Activated CD8-positive, alpha-beta memory T cell treated with anti-CD3 and anti-CD28 coated beads, Interleukin-2, amount 50 U/mL, for 1 hour (primary cell): ENCODE measurements around the gene ANTKMT.

ENCODE experiments used
- DNase-seq: peaks from one replicate; pipeline ENCODE4 v3.0.0-alpha.2; 2020; ENCODE audit errors: extremely low read depth

Gene ANTKMT, protein sequence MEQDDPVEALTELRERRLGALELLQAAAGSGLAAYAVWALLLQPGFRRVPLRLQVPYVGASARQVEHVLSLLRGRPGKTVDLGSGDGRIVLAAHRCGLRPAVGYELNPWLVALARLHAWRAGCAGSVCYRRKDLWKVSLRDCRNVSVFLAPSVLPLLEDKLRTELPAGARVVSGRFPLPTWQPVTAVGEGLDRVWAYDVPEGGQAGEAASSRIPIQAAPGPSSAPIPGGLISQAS

GRCh38 chr16:720990-721764, at the start of gene ANTKMT:
ANTKMT (plus strand) TSS chr16:721146; CDS start chr16:721275, 129 bp downstream.
- DNase-seq: no peak

GRCh38 chr16:671353-672131, 49.4 kb upstream of the ANTKMT start:
- no peak for DNase-seq

GRCh38 chr16:672371-672770, 48.6 kb upstream of the ANTKMT start:
- no peak for DNase-seq

GRCh38 chr16:672851-673250, 48.1 kb upstream of the ANTKMT start:
- DNase-seq: no peak

DNA sequence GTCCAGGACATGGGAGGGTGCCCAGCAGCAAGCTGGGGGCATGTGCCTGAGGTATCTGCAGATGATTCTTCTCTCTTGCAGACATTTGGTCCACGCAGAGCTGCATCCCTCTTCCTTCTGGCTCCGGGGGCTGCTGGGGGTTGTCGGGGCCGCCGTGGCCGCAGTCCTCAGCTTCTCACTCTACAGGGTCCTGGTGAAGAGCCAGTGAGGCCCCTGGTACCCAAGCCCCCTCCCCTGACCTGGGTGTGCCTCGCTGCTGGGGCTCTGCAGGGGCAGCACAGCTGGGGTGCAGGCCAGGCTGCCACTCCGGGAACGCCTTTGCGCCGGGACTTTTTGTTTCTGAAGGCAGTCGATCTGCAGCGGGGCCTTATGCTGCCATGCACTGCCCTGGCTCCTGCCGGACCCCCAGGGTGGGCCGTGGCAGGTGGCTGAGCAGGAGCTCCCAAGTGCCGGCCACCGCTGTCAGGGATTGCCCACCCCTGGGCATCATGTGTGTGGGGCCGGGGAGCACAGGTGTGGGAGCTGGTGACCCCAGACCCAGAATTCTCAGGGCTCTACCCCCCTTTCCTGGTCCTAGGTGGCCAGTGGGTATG, 47.5 kb upstream of the ANTKMT start:
- DNase-seq: no peak

GRCh38 chr16:674214-674881, 46.6 kb upstream of the ANTKMT start:
- no peak for DNase-seq

- DNase-seq: no peak
Observed at GRCh38 chr16:674968-675883, 45.7 kb upstream of the ANTKMT start, which contains the start of gene RHBDL1. RHBDL1 (plus strand) TSS chr16:675671; CDS start chr16:675791, 120 bp downstream.

GRCh38 chr16:675884-676564, 44.9 kb upstream of the ANTKMT start:
- DNase-seq: no peak

DNA sequence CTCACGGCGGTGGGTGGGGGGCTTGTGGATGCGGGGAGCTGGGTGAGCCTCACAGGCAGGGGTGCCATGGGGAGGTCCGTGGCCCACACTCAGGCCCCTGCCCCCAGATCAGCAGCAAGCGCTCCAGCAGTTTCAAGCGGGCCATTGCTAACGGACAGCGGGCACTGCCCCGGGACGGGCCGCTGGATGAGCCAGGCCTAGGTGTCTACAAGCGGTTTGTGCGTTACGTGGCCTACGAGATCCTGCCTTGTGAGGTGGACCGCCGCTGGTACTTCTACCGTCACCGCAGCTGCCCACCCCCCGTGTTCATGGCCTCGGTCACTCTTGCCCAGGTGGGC, 44.4 kb upstream of the ANTKMT start:
- no peak for DNase-seq

GRCh38 chr16:676913-677312, 44.0 kb upstream of the ANTKMT start:
- DNase-seq: no peak

DNA sequence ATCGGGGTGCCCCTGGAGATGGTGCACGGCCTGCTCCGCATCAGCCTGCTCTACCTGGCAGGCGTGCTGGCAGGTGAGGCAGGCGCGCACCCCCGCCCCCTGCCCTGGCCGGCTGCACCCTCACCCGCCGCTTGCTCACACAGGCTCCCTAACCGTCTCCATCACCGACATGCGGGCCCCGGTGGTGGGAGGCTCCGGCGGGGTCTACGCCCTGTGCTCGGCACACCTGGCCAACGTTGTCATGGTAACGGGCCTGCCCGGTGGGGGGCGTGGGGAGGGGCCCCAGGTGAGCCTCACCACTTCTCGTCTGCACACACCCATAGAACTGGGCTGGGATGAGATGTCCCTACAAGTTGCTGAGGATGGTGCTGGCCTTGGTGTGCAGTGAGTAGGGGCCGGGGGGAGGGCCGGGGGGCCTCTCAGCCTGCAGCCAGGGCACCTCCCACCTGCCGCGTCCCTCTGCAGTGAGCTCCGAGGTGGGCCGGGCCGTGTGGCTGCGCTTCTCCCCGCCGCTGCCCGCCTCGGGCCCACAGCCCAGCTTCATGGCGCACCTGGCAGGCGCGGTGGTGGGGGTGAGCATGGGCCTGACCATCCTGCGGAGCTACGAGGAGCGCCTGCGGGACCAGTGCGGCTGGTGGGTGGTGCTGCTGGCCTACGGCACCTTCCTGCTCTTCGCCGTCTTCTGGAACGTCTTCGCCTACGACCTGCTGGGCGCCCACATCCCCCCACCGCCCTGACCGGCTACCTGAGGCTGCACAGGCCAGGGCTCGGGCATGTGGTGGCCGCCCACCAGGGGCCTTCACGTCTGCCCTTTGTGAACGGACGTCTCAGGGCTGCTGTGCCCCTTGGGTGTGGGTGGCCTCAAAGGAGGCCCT, 43.4 kb upstream of the ANTKMT start:
- DNase-seq: no peak

DNA sequence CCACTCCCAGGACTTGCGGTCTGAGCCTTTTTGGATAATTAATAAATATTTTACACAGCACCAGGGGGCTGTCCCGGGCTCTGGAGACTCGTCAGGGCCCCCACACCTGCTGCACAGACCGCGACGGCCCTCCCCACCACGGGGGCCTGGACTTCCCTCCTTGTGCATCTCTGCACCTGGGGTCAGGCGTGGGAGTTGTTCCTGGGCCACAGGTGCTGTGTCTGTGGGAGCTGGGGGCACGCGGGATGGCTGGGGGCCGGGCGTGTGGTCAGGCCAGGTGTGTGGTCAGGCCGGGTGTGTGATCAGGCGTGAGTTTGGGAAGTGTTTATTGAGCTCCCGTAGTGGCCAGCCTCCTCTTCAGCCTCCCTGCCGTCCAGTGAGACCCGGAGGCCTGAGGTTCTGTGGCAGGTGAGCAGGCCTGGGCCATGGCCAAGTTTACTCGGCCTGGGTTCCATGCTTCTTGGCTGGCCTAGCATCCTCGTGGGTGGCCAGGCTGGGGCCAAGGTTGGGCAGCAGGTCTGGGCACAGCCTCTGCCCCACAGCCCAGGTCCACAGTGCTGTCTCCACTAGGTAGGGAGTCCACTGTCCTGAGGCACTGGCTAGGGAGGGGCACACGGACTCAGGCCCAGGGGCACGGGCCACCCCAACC, 42.6 kb upstream of the ANTKMT start:
- DNase-seq: no peak

DNA sequence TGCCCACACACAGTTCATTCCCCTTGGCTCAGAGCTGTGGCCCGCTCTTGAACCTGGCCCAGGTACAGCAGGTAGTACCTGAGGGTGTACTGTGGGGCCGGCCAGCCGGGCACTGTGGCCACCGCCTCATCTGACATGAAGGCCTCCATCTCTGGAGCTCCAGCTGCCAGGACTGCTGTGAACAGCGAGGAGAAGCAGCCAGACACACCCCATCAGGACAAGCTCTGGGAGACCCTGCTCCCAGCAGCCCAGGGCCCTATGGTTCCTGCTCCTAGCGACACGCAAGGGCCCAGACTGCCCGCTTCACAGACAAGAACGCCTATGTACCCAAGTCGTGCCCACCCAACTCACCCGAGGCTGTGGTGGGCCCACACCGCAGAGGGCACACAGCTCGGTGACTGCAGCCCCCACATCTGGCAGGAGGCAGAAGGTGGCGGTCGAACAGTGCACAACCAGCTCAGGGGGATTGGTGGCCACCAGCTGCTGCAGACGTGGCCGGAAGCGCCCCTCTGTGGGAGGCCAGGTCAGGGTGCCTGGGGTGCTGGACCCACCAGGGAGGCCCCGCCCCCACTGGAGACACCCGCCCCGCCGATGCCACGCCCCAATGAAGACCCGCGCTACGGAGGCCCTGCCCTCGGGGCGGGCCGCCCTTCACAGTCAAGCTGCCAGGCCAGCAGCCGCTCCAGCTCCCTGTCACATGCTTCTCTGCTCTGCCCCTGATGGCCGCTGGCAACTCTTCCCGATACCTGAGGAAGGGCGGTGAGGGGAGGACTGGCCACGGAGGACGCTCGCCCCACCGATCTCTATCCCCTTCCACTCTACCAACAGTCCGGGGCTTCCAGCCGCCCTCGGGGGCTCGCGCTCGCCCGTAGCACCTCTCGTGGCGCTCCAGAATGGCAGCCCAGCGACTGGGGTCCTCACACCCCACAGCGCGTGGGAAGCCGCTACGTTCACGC, 41.8 kb upstream of the ANTKMT start:
- no peak for DNase-seq

- peak; percentile 65 for DNase-seq
Observed at GRCh38 chr16:679814-680624, 40.9 kb upstream of the ANTKMT start, which contains the start of gene STUB1. STUB1 (plus strand) TSS chr16:680410; CDS start chr16:680526, 116 bp downstream.

- DNase-seq: no peak
Observed at GRCh38 chr16:680625-680945, 40.4 kb upstream of the ANTKMT start.

DNA sequence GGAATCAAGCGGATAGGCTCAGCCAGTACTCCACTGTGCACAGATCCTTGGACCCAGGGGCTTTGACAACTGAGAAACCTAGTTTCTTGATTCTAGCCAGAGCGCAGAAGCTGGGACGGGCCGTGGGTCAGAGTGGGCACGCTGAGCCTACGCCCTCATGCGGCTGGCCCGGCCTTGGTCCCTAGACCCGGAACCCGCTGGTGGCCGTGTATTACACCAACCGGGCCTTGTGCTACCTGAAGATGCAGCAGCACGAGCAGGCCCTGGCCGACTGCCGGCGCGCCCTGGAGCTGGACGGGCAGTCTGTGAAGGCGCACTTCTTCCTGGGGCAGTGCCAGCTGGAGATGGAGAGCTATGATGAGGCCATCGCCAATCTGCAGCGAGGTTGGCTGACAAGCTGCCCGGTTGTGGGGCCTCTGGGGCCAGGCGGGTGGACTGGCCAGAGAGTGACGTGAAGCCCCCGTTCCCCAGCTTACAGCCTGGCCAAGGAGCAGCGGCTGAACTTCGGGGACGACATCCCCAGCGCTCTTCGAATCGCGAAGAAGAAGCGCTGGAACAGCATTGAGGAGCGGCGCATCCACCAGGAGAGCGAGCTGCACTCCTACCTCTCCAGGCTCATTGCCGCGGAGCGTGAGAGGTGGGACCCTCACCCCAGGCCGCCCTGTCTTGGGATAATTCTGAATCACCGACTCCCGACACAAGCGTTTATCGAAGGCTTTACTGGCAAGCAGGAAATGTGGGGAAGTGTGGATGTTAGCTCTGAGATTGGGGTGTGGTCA, 39.8 kb upstream of the ANTKMT start:
- DNase-seq: no peak
